ENCODE results near the gene SSBP3.

Gene SSBP3

DNA sequence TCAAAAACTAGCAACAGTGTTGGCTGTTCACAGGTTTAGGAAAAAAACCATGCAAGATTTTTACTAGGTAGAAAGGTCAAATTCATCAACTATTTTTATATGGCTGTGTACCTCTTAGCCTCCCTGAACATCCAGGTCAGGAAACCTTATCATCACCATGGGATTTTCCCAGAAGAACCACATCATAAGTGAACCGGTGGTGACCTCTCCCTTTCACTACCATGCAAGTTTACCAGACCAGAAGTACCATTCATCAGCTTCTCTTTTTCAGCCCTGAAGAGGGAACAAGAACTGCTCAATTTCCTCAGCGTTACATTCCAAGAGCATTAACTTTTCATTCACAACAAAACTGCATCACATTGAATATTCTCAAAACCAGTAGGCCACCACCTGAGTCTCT lies 5.9 kb downstream of the SSBP3 start:
- no peak overlapping the region for H3K4me3 ChIP-seq (ENCODE audit: low read depth, low read length)
- H3K79me2 ChIP-seq: peaks cover under 1% of the 10 kb centered on the region
- H3K27ac ChIP-seq: no peak overlapping the region
- H3K9ac ChIP-seq: no peak overlapping the region
- no peak overlapping the region for H2AFZ ChIP-seq
- no peaks in the 10 kb centered on the region for H3K27me3 ChIP-seq (ENCODE audit: control insufficient read depth, insufficient read depth, low read length)
- TF ChIP-seq, protein P1, sequence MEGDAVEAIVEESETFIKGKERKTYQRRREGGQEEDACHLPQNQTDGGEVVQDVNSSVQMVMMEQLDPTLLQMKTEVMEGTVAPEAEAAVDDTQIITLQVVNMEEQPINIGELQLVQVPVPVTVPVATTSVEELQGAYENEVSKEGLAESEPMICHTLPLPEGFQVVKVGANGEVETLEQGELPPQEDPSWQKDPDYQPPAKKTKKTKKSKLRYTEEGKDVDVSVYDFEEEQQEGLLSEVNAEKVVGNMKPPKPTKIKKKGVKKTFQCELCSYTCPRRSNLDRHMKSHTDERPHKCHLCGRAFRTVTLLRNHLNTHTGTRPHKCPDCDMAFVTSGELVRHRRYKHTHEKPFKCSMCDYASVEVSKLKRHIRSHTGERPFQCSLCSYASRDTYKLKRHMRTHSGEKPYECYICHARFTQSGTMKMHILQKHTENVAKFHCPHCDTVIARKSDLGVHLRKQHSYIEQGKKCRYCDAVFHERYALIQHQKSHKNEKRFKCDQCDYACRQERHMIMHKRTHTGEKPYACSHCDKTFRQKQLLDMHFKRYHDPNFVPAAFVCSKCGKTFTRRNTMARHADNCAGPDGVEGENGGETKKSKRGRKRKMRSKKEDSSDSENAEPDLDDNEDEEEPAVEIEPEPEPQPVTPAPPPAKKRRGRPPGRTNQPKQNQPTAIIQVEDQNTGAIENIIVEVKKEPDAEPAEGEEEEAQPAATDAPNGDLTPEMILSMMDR (IDR thresholded peaks at IDR 0.05): no peak
- no peaks in the 10 kb centered on the region for H3K4me1 ChIP-seq
- no peak overlapping the region for H3K4me2 ChIP-seq (ENCODE audit: low read length)
- no peaks in the 10 kb centered on the region for H3K9me3 ChIP-seq (ENCODE audit: control insufficient read depth, low read length)
- H3K36me3 ChIP-seq (ENCODE audit: control insufficient read depth, insufficient read depth, low read length): no peaks in the 10 kb centered on the region

DNA sequence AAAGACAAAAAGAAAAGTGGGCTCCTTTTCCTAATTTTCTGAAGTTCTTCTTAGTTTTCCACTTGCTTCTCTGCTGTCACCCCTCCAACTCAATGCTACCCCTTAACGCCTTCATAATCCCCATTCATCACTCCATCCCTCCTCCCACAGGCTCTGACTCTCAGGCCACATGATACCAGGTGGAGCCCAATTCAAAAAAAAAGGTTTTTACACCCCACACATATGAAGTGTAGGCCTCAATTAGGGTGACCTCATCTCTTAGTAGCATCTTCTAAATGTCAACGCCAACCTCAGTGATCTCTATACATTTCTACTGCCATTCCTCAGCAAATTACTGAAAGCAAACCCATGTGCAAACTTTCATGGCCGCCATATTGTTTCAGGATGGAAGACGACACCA lies 6.4 kb downstream of the SSBP3 start:
- no peak overlapping the region for H2AFZ ChIP-seq
- no peaks in the 10 kb centered on the region for H3K4me1 ChIP-seq
- peaks cover 4% of the 10 kb centered on the region for H3K79me2 ChIP-seq
- H3K27ac ChIP-seq: no peak overlapping the region
- no peaks in the 10 kb centered on the region for H3K9me3 ChIP-seq (ENCODE audit: control insufficient read depth, low read length)
- no peak overlapping the region for H3K4me3 ChIP-seq (ENCODE audit: low read depth, low read length)
- no peak overlapping the region for H3K4me2 ChIP-seq (ENCODE audit: low read length)
- H3K36me3 ChIP-seq (ENCODE audit: control insufficient read depth, insufficient read depth, low read length): no peaks in the 10 kb centered on the region
- TF ChIP-seq, protein P1 (IDR thresholded peaks at IDR 0.05): no peak
- H3K9ac ChIP-seq: no peak overlapping the region
- H3K27me3 ChIP-seq (ENCODE audit: control insufficient read depth, insufficient read depth, low read length): no peaks in the 10 kb centered on the region

DNA sequence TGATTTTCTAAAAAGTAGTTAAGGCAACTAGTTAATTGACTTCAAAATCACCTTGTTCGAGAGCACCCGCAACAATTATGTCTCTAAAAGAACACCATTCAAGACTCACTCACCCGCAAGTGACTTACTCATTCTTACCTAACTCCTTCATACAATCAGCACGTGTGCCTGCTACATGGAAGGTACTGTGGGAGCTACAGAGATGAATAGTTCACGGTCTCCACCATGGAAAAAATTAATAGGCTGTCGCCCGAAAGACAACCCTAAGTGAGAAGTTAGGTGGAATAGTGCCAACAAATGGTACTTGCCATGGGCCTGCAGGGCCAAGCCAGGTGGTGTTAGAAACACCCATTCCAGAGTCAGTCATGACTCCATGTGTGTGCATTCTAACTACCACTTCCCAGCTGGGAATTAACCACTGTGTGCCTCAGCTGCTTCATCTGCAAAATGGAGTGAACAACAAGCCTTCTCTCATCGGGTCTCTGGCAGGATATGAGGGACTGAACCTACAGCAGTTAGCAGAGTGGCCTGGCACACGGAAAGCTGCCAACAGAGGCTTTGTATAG lies 7.1 kb downstream of the SSBP3 start:
- TF ChIP-seq, protein P1 (IDR thresholded peaks at IDR 0.05): no peak
- no peak overlapping the region for H3K27ac ChIP-seq
- H3K4me3 ChIP-seq (ENCODE audit: low read depth, low read length): no peak overlapping the region
- no peaks in the 10 kb centered on the region for H3K9me3 ChIP-seq (ENCODE audit: control insufficient read depth, low read length)
- H3K4me1 ChIP-seq: no peaks in the 10 kb centered on the region
- no peaks in the 10 kb centered on the region for H3K27me3 ChIP-seq (ENCODE audit: control insufficient read depth, insufficient read depth, low read length)
- no peak overlapping the region for H2AFZ ChIP-seq
- no peak overlapping the region for H3K9ac ChIP-seq
- peaks cover 4% of the 10 kb centered on the region for H3K79me2 ChIP-seq
- no peaks in the 10 kb centered on the region for H3K36me3 ChIP-seq (ENCODE audit: control insufficient read depth, insufficient read depth, low read length)
- H3K4me2 ChIP-seq (ENCODE audit: low read length): no peak overlapping the region

DNA sequence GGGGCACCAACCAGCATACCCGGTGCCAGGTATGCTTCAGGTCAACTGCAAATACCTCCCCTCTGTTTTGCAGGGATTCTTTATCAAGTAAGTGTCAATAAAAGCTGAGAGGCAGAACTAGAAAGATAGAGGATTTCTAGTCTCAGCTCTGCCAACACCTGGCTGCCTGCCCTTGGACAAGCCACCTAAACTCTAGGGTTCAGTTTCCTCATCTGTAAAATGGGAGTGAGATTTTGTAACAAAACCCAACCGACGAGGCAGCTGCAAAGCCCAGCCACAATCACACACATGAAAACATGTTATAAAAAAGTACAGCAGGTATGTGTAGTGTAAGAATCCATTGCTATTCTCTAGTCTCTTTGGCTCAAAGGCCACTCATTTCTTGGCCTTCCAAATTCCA lies 8.2 kb downstream of the SSBP3 start:
- Histone ChIP-seq H3K4me2 (ENCODE audit: low read length) (no peak overlapping the region), H3K79me2 (peaks cover 4% of the 10 kb centered on the region), H3K36me3 (ENCODE audit: control insufficient read depth, insufficient read depth, low read length) (no peaks in the 10 kb centered on the region), H2AFZ (no peak overlapping the region), H3K9me3 (ENCODE audit: control insufficient read depth, low read length) (no peaks in the 10 kb centered on the region), H3K4me3 (ENCODE audit: low read depth, low read length) (no peak overlapping the region), H3K27me3 (ENCODE audit: control insufficient read depth, insufficient read depth, low read length) (no peaks in the 10 kb centered on the region), H3K27ac (no peak overlapping the region), H3K9ac (no peak overlapping the region), H3K4me1 (no peaks in the 10 kb centered on the region)
- TF ChIP-seq, protein P1 (IDR thresholded peaks at IDR 0.05): no peak

DNA sequence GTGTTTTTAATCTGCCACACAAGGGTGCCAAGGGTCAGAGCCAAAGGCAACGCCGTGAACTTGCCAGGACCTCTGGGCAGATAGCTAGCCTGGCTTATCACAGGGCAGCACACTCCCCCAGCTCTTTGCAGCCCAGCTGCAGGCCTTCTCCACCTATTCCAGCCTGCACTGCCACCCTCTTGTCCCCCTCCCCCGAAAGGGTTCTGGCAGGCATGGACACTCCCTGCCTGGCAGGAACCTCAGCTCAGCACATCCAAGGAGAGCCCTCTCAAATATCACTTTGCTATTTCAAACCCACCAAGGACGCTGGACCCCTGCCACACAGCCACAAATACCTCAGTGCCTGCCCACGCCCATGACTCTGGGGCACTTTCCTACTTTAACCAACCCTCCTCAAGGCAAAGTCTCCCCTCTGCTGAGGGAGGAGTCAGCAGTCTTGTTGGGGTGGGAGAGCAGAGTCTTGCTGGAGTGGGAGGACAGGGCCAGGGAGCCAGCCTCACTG lies 9.1 kb downstream of the SSBP3 start:
- Histone ChIP-seq H3K4me1 (no peaks in the 10 kb centered on the region), H3K4me3 (ENCODE audit: low read depth, low read length) (no peak overlapping the region), H3K9ac (no peak overlapping the region), H3K27me3 (ENCODE audit: control insufficient read depth, insufficient read depth, low read length) (no peaks in the 10 kb centered on the region), H3K9me3 (ENCODE audit: control insufficient read depth, low read length) (no peaks in the 10 kb centered on the region), H3K27ac (no peak overlapping the region), H3K36me3 (ENCODE audit: control insufficient read depth, insufficient read depth, low read length) (no peaks in the 10 kb centered on the region), H3K4me2 (ENCODE audit: low read length) (no peak overlapping the region), H2AFZ (no peak overlapping the region), H3K79me2 (peaks cover 6% of the 10 kb centered on the region)
- TF ChIP-seq, protein P1 (IDR thresholded peaks at IDR 0.05): no peak

Measured in parathyroid adenoma (tissue), 2 donors.